ENCODE results near the gene EDIL3. TPM values are rescaled to one million over a fixed set of nuclear protein-coding genes. Genes with fewer than 3 reads are reported as not detected.

The EDIL3 gene
- total and polyA plus RNA-seq, 2 of the 13 experiments (the other 11 are each of a cell fraction or from before 2014, with no cell fraction given): 0.01 TPM; not detected in 1

- ChIA-PET POLR2A (no interaction called here), CTCF (ENCODE audit: low intra/inter-chr PET ratio, low total read pairs) (no interaction called here)
- no peak overlapping the region for H3K27ac ChIP-seq (ENCODE audit: extremely low read length, insufficient read depth, low read length)
- H3K9ac ChIP-seq (ENCODE audit: insufficient read depth, low read depth, low read length): no peak overlapping the region
- H3K79me2 ChIP-seq (ENCODE audit: insufficient read depth, low read length): no peaks in the 10 kb centered on the region
- peak; percentile 93 for TF ChIP-seq ATF7 (IDR thresholded peaks at IDR 0.05)
- no peak for TF ChIP-seq ATF7 (CRISPR knock-in tag; IDR thresholded peaks at IDR 0.05)
- 0 out of 4 replicates have a peak, but pooled peaks of 1 of the 2 experiments have one; percentile 2 for TF ChIP-seq MAFK (conservative IDR thresholded peaks at IDR 0.05 in 1 of 2, IDR thresholded peaks at IDR 0.05 in 1 of 2; ENCODE audit: low read length in 2 of 2)
- peak; percentile 72 for TF ChIP-seq CREB1 (IDR thresholded peaks at IDR 0.05)
- no peak for TF ChIP-seq CREB1 (CRISPR knock-in tag; IDR thresholded peaks at IDR 0.05)
- TF ChIP-seq HNF1B (CRISPR knock-in tag; IDR thresholded peaks at IDR 0.05): no peak
- no peak for TF ChIP-seq GMEB2 (CRISPR knock-in tag; IDR thresholded peaks at IDR 0.05; ENCODE audit: low read depth)
- TF ChIP-seq ELF3 (CRISPR knock-in tag; IDR thresholded peaks at IDR 0.05): no peak
- no peak for ATAC-seq
- intact Hi-C loops (cut with micrococcal nuclease; ENCODE audit: unreplicated experiment): no loop called here
- H3K36me3 ChIP-seq (replicated peaks in 1 of 2; ENCODE audit: control insufficient read depth in 1 of 2, insufficient read depth in 2 of 2, low read length in 2 of 2): no peaks in the 10 kb centered on the region
- FAIRE-seq: no peak
- no peak overlapping the region for H3K4me2 ChIP-seq (ENCODE audit: low read depth, low read length)
- no peak for DNase-seq (ENCODE audit: low spot score)
- no peak overlapping the region for H2AFZ ChIP-seq (ENCODE audit: low read length)
- no peaks in the 10 kb centered on the region for H4K20me1 ChIP-seq (ENCODE audit: insufficient read depth, low read length)
- 0% methylated on average over 1 of the region's 1 CpG for WGBS (ENCODE audit: low lambda C conversion rate)
- no TSS peak for BruUV-seq (replicated peaks)
- H3K27me3 ChIP-seq (ENCODE audit: control insufficient read depth in 1 of 2, insufficient read depth in 2 of 2, low read length in 2 of 2): no peaks in the 10 kb centered on the region
- H3K4me3 ChIP-seq (replicated peaks in 1 of 3; ENCODE audit: insufficient read depth in 1 of 3, low read depth in 2 of 3, low read length in 3 of 3): no peak overlapping the region
- in situ Hi-C loops (cut with HindIII; ENCODE audit: extremely low pct_ligation_motif_present, low pct_unique_long_range_greater_than_20kb): no loop called here
- H3K4me1 ChIP-seq (ENCODE audit: insufficient read depth, low read length): no peaks in the 10 kb centered on the region
- no peaks in the 10 kb centered on the region for H3K9me3 ChIP-seq (ENCODE audit: low read length)
Measured at GRCh38 chr5:84163671-84164070, 221.0 kb downstream of the EDIL3 start.

All from HepG2 (cell line).